Adipose tissue (tissue), 3 donors: ENCODE data around the gene ARL5B. TPM values are rescaled to one million over a fixed set of nuclear protein-coding genes. Genes with fewer than 3 reads are reported as not detected.

Experiments used
- H3K27ac ChIP-seq: one replicate; pipeline ENCODE4 v1.5.1; 2013; ENCODE audit warnings: low read depth, low read length
- WGBS, 3 donors: extraction: QIAGEN DNeasy Blood & Tissue Kit; methylation state at CpG; one replicate each; pipeline ENCODE4 v1.1.7; 2013; 5-methylcytosine and 5-hydroxymethylcytosine counted together
- polyA plus RNA-seq, 3 donors: library from polyadenylated mRNA; stranded (reverse); fragments of 200-250 nt; gene quantifications; one replicate each; pipeline ENCODE4 v1.2.3, GENCODE V29; 2013
- donor health status: healthy with polysubstance abuse.
- donor health status: Bipolar disorder and iron deficiency.
- donor health status: healthy.

ARL5B gene
- polyA plus RNA-seq, 3 donors: 3.4 to 16.9 (median 5.2) TPM

GRCh38 chr10:18653112-18653511, 6.1 kb upstream of the ARL5B start:
- 93 to 94% (median 93%) methylated on average over 3 of the region's 3 CpGs for WGBS, 3 donors
- H3K27ac ChIP-seq: no peak overlapping the region

GRCh38 chr10:18656724-18657123, 2.5 kb upstream of the ARL5B start:
- 88 to 93% (median 88%) methylated on average over 3 of the region's 3 CpGs for WGBS, 3 donors
- H3K27ac ChIP-seq: no peak overlapping the region

GRCh38 chr10:18658271-18659124, 733 bp upstream of the ARL5B start:
- WGBS, 3 donors: 7 to 22% (median 17%) methylated on average over 23 of the region's 23 CpGs
- peak overlapping the region; percentile 31 for H3K27ac ChIP-seq

GRCh38 chr10:18659819-18660535, 746 bp downstream of the ARL5B start:
- peak overlapping the region; percentile 36 for H3K27ac ChIP-seq
- WGBS, 3 donors: 0 to 1% (median 1%) methylated on average over 23 of the region's 23 CpGs

GRCh38 chr10:18660816-18661431, 1.7 kb downstream of the ARL5B start:
- H3K27ac ChIP-seq: no peak overlapping the region
- WGBS, 3 donors: 67 to 90% (median 87%) methylated on average over 19 of the region's 19 CpGs

GRCh38 chr10:18664841-18665478, 5.7 kb downstream of the ARL5B start:
- H3K27ac ChIP-seq: no peak overlapping the region
- 84 to 96% (median 96%) methylated on average over 2 of the region's 2 CpGs for WGBS, 3 donors

GRCh38 chr10:18665815-18666558, 6.8 kb downstream of the ARL5B start:
- no peak overlapping the region for H3K27ac ChIP-seq
- 46 to 74% (median 72%) methylated on average over 3 of the region's 3 CpGs for WGBS, 3 donors

- 42 to 90% (median 83%) methylated on average over 2 of the region's 2 CpGs for WGBS, 3 donors
- no peak overlapping the region for H3K27ac ChIP-seq
Measured at GRCh38 chr10:18666810-18667209, 7.6 kb downstream of the ARL5B start.

- 29 to 88% (median 75%) methylated on average over 2 of the region's 2 CpGs for WGBS, 3 donors
- no peak overlapping the region for H3K27ac ChIP-seq
Measured at GRCh38 chr10:18668026-18668425, 8.8 kb downstream of the ARL5B start.

GRCh38 chr10:18675086-18675801, 16.0 kb downstream of the ARL5B start:
- no peak overlapping the region for H3K27ac ChIP-seq
- 78 to 95% (median 94%) methylated on average over 4 of the region's 4 CpGs for WGBS, 3 donors

GRCh38 chr10:18680754-18681153, 21.5 kb downstream of the ARL5B start:
- 91 to 94% (median 94%) methylated on average over 3 of the region's 3 CpGs for WGBS, 3 donors

GRCh38 chr10:18681366-18681765, 22.1 kb downstream of the ARL5B start:
- H3K27ac ChIP-seq: no peak overlapping the region
- WGBS, 3 donors: 10 to 26% (median 21%) methylated on average over 2 of the region's 2 CpGs

More at GRCh38 chr10:18680754-18681153, 21.5 kb downstream of the ARL5B start:
- H3K27ac ChIP-seq: no peak overlapping the region

GRCh38 chr10:18681971-18682411, 22.8 kb downstream of the ARL5B start:
- H3K27ac ChIP-seq: no peak overlapping the region
- WGBS, 3 donors: 63 to 75% (median 66%) methylated on average over 4 of the region's 4 CpGs

GRCh38 chr10:18683427-18683826, 24.2 kb downstream of the ARL5B start:
- no peak overlapping the region for H3K27ac ChIP-seq
- 37 to 65% (median 59%) methylated on average over 1 of the region's 1 CpG for WGBS, 3 donors

- 44 to 61% (median 48%) methylated on average over 1 of the region's 1 CpG for WGBS, 3 donors
- no peak overlapping the region for H3K27ac ChIP-seq
Measured at GRCh38 chr10:18684416-18684815, 25.2 kb downstream of the ARL5B start.

- WGBS, 3 donors: 71 to 79% (median 78%) methylated on average over 3 of the region's 3 CpGs
- H3K27ac ChIP-seq: no peak overlapping the region
Measured at GRCh38 chr10:18684953-18685352, 25.7 kb downstream of the ARL5B start.

GRCh38 chr10:18685555-18685954, 26.3 kb downstream of the ARL5B start:
- 57 to 88% (median 87%) methylated on average over 7 of the region's 7 CpGs for WGBS, 3 donors
- no peak overlapping the region for H3K27ac ChIP-seq
